Stimulated activated CD8-positive, alpha-beta memory T cell treated with anti-CD3 and anti-CD28 coated beads, Interleukin-2, amount 100 ng/mL, for 1 hour (primary cell): Measurements from ENCODE around the gene GALT.
"Not testable (repeated sequence)": the region's sequence is repeated elsewhere in the genome, so short reads cannot be mapped to it uniquely, and the experiment has no call there.

Experiments
- DNase-seq, 2 donors: peaks; one replicate each; pipeline ENCODE4 v3.0.0-alpha.2; 2020; ENCODE audit warnings: low read depth in 2 of 2

Gene GALT

DNA sequence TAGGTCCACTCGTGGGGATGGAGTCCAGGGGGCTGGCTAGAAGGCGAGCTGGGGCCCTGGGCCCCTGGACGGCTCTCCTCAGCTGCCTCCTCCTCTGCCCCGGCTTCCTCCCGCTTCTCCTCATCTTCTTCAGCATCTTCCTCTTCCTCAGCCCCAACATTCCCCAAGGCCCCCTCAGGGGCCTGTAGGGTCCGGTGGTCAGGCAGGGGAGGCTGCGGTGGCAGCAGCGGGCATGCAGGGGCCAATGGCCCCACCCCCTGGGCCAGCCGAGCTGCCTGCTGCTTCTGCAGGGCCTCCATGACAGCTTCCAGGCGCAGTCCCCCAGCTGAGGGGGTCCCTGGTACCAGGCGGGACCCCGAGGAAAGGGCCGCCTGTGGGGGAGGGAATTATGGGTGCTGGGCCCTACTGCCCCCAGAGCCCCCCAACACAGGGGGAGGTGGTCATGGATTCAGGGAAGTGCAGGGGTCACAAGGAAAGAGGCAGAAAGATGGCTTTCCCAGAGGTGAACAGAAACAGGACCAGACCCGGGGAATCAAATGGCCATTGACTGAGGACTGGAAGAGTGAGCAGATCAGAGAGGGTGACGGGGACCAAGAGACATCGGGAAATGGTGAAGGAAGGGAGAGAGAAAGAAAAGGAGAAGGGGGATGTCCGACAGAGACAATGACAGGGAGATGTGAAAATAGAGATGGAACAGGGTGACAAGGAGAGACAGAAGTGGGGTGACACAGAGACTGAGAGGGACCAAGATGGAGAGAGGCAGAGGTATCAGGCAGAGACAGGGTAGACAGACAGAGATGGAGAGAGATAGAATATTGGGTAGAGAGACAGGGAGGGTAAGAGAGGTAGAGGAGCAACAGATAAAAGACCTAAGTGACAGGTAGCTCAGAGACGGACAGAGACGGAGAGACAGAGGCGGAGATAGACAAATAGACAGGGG lies 18.5 kb upstream of the GALT start:
- no peak for DNase-seq

- no peak for DNase-seq
Observed at GRCh38 chr9:34628656-34629490, 17.6 kb upstream of the GALT start, which contains the start of gene ARID3C. ARID3C (minus strand) TSS chr9:34629066; CDS start chr9:34628014, 1,052 bp downstream.

DNA sequence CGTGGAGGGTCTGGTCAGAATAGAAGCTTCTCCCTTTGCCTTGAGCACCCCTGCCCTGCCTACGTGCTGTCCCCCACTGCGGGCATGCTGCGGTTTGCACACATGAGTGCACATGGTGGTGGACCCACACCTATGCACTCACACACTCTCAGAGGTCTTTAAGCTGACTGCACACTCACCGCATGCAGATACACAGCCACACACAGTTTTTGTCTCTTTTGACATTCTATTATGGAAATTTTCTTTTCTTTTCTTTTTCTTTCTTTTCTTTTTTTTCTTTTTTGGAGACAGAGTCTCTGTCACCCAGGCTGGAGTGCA lies 17.0 kb upstream of the GALT start:
- DNase-seq = no peak

- DNase-seq = no peak
Observed at GRCh38 chr9:34630402-34631154, 15.9 kb upstream of the GALT start.

DNA sequence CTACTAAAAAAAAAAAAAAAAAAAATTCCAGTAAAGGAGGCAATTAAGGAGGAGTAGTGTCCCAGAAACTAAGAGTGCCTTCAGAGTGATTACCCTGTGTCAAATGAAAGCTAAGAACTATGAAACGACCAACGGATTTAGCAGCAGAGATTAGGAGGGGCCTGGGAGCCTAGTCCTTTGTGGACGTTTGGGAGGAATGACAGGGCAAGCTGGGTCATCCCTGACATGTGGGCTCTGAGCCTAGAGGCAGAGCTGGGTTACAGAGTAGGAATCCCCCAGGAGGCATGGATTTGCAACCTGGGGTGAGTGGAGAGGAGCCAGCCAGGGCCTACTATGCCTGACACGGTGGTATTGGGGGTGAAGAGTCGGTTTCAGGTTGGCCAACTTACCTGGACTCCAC lies 13.3 kb upstream of the GALT start:
- DNase-seq = no peak

DNA sequence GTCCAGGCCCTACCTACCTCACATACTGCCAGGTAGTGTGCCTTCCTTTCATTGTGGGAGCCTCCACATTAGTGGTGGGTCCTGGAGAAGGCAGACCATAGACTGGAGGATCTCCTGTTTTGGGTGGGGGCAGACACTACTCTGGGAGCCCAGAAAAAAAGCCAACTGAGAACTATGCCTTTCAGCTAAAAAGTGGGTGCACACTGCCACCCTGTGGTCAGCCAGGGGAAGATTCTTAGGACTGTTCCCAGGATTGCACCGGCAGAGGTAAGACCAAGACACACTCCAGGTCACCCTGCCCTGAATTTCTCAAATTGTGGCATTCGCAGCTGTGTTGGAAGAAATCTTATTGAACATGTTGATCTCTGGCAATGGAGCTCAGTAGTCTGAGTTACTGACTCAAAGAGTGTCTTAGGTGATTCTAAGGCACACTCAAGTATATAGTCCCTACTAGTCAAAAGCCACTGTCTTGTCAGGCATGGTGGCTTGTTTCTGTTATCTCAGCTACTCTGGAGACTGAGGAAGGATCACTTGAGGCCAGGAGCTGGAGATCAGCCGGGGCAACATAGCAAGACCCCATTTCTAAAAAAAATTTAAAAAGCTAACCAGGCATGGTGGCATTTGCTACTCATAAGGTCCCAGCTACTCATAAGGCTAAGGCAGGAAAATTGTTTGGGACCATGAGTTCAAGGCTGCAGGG lies 12.5 kb upstream of the GALT start:
- DNase-seq = peak; percentile 55 to 60

GRCh38 chr9:34634551-34635248 lies 11.8 kb upstream of the GALT start:
- DNase-seq = no peak

DNA sequence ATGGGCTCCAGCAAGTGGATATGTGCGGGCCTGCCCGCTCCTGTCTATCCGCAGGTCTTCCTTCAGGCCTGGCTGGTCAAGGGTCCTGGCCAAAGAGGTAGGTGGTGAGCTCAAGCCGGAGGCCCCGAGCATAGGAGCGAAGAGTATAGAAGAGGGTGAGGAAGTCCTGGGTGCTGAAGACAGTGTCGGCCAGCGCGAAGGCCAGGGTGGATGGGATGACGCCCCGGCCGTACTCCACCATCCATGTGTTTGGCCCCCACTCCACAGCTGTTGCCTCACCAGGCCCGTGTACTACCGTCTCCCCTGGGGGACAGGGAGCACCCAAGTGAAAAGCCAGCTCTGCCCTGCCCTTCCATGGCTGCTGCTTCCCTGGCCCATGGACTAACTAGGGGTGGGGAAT lies 10.9 kb upstream of the GALT start:
- no peak for DNase-seq

GRCh38 chr9:34636791-34637355 lies 9.6 kb upstream of the GALT start:
- DNase-seq = no peak

DNA sequence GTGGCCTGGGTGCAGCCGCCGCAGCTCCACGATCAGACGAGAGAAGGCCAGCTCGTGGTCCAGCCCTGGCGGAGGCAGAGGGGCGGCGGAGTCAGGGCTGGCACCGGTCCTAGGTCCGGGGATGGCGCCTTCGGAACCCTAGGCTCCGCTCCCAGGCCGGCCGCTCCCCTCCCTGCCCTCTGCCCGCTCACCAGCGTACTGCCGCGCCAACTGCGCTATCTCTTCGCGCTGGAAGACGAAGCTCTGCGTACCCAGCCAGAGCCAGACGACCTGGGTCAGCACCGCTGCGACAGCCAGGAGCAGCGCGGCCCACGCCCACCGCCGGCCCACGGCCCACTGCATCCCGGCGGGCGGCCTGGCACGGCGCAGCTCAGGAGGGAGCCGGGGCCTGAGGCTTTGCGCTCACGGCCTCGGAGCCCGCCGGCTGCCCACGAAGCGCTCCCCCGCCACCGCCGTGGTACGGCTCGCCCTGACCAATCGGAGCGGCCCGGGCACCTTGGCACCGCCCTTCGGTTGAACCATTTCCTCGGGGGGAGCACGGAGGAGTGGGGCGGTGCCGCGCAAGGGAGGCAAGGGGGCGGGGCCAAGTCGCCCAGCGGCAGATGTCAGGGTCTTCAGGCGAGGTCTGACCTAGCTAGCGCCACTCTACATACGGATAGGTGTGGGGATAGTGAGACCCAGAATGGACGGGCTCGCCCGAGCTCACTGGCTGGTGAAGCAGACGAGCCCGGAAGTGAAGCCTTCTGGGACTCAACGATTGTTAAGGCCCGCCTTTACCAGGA lies 8.9 kb upstream of the GALT start, which contains the start of gene SIGMAR1:
SIGMAR1 (minus strand) TSS at position 432 of the 782 bp plus-strand sequence; CDS start at position 342, 90 bp downstream.
- peak; percentile 81 to 86 for DNase-seq

- no peak for DNase-seq
Observed at GRCh38 chr9:34638138-34638445, 8.4 kb upstream of the GALT start.

- not testable (repeated sequence) for DNase-seq
Observed at GRCh38 chr9:34639322-34639721, 7.2 kb upstream of the GALT start.

DNA sequence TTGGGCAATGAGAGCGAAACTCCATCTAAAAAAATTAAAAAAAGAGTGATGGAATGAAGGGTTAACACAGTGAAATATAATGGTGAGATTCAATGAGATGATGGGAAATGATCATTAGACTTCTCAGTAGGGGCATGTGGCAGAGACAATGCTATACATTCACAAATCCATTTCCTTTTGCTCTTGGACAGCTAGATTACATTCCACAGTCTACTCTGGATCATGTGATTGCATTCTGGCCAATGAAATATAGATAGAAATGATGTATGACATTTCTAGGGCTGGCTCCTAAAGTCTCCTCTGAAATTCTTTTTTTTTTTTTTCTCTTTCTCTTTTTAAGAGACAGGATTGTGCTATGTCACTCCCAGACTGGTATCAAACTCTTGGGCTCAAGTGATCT lies 3.8 kb upstream of the GALT start:
- no peak for DNase-seq

DNA sequence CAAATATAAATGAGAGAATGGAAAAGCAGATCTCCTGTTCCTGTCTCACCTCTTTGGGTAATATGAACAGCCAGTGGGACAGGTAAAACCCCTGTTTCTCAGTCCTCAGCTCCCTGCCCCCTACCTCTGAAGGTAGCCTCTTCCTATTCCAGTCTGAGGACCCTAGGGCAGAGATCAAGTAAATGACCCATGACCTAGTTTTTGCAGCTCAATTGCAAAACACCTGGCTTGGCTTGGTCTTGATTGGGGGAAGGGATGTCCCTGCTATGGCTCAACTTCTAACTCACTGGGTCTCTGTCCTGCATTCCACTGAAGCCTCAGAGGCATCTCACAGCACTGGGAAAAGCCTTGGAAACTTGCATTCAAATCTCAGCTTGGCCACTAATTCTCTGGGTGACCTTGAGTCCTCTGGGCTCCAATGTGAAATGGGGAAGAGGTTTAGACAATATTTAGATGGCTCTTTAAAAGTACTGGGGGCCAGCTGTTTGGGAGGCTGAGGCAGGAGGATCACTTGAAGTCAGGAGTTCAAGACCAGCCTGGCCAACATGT lies 1.6 kb upstream of the GALT start:
- no peak for DNase-seq

GRCh38 chr9:34647084-34647403 lies 569 bp downstream of the GALT start:
- no peak for DNase-seq

DNA sequence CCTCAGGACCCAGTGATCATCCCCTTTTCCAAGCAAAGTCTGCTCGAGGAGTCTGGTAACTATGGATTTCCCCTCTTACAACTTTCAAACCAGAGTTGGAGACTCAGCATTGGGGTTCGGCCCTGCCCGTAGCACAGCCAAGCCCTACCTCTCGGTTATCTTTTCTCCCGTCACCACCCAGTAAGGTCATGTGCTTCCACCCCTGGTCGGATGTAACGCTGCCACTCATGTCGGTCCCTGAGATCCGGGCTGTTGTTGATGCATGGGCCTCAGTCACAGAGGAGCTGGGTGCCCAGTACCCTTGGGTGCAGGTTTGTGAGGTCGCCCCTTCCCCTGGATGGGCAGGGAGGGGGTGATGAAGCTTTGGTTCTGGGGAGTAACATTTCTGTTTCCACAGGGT lies 1.2 kb downstream of the GALT start:
- DNase-seq = no peak

DNA sequence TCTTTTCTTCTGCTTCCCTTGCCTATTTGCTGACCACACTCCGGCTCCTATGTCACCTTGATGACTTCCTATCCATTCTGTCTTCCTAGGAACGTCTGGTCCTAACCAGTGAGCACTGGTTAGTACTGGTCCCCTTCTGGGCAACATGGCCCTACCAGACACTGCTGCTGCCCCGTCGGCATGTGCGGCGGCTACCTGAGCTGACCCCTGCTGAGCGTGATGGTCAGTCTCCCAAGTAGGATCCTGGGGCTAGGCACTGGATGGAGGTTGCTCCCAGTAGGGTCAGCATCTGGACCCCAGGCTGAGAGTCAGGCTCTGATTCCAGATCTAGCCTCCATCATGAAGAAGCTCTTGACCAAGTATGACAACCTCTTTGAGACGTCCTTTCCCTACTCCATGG lies 2.2 kb downstream of the GALT start:
- DNase-seq = no peak

DNA sequence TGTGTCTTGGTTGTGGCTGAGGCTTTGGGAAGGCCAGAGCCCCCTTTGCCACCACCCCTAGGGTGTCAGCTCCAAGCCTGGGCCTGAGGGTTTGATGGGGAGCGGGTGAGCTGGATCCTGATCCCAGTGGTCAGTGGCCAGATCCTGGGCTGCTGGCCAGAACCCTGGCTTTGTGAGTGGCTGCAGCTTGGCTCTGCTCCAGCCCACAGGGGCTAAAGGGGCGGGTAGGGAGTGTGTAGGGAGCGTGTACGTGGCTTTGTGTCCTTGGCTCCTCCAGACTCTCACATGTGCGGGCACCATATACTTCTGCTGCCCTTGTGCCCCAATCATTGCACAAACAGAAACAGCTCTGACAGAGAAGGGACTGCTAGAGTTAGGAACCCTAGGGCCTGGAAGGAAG lies 4.3 kb downstream of the GALT start:
- no peak for DNase-seq

GRCh38 chr9:34651321-34651720 lies 4.8 kb downstream of the GALT start:
- DNase-seq = no peak
